Prostate gland (tissue), 2 donors: ENCODE results near the gene SPOCK1. TPM values are rescaled to one million over a fixed set of nuclear protein-coding genes. Genes with fewer than 3 reads are reported as not detected.

Experiments
- DNase-seq: peaks from one replicate; pipeline ENCODE4 v3.0.0-alpha.2; 2019; ENCODE audit warnings: low spot score
- H3K27ac ChIP-seq, 2 donors: fragments of 200-600 bp; sonication (generic); 2 replicates each; pipeline ENCODE4 v1.5.1; 2017 to 2019
- H3K27me3 ChIP-seq: fragments of 200-600 bp; sonication (generic); replicated peaks from 2 replicates; pipeline ENCODE4 v1.5.1; 2019; ENCODE audit not compliant: insufficient read depth
- H3K36me3 ChIP-seq, 2 donors: fragments of 200-600 bp; sonication (generic); 1 replicate in 1 of 2; 2 replicates in 1 of 2; pipeline versions ENCODE4 v1.5.1 to v1.8.1; 2017 to 2019
- H3K4me1 ChIP-seq: fragments of 200-600 bp; sonication (generic); replicated peaks from 2 replicates; pipeline ENCODE4 v1.5.1; 2019
- H3K4me3 ChIP-seq, 2 donors: fragments of 200-600 bp; sonication (generic); 2 replicates each; pipeline ENCODE4 v1.5.1; 2017 to 2019
- H3K9me3 ChIP-seq: fragments of 200-600 bp; sonication (generic); 2 replicates; pipeline ENCODE4 v1.5.1; 2017
- POLR2A ChIP-seq: fragments of 450-650 bp; IDR thresholded peaks from one replicate; pipeline ENCODE4 v1.6.1; 2016; ENCODE audit warnings: antibody characterized with exemption, mild to moderate bottlenecking
- POLR2AphosphoS5 ChIP-seq: sonication (generic); formaldehyde crosslinking; IDR thresholded peaks from one replicate; pipeline ENCODE4 v1.6.1; 2017; ENCODE audit warnings: antibody characterized with exemption
- WGBS: methylation state at CpG from one replicate; pipeline ENCODE4 v1.1.5; 2018; 5-methylcytosine and 5-hydroxymethylcytosine counted together
- intact Hi-C: fragments of 100-400 bp; cut with DNase I; formaldehyde crosslinking; loops from one replicate; pipeline ENCODE4 v1.14.2; 2022
- total RNA-seq, 2 donors: library from RNA; depleted of rRNA; stranded (reverse); fragments of >200 nt; gene quantifications; one replicate each; pipeline ENCODE4 v1.1.0, GENCODE V29; 2016
- TF ChIP-seq, protein P1 (sequence below), 4 experiments: fragments of 200-600 bp in 2 of 4; fragments of 450-650 bp in 2 of 4; sonication (generic) in 2 of 4; IDR thresholded peaks; 1 replicate in 3 of 4; 2 replicates in 1 of 4; pipeline ENCODE4 v1.5.1; 2016 to 2019; ENCODE audit warnings: antibody characterized with exemption in 4 of 4, mild to moderate bottlenecking in 2 of 4, moderate library complexity in 2 of 4

Gene SPOCK1
- total RNA-seq, 2 donors from 2014 or later = 89.4 to 92.9 TPM

DNA sequence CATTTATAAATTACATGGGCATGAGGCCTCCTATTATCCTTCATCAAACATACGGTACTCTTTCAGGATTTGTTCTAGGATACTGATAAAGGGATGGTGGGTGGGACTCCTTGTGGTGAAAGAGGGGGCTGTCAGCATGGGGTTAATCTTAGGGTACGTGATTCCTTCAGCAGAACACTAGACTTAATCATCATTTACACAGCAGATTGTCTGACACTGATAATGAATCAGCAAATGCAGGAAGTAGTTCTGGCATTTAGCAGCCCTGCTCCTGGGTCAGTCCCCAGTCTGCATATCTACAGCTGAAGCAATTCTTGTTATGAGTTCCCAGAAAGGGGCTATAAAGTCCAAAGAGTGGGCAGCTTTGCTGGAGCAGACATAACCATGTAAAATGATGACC lies 384.6 kb downstream of the SPOCK1 start:
- intact Hi-C loops = no loop called here
- H3K4me3 ChIP-seq = no peak overlapping the region
- no peaks in the 10 kb centered on the region for H3K4me1 ChIP-seq
- H3K27ac ChIP-seq = no peak overlapping the region
- no peak for DNase-seq
- TF ChIP-seq, protein P1, sequence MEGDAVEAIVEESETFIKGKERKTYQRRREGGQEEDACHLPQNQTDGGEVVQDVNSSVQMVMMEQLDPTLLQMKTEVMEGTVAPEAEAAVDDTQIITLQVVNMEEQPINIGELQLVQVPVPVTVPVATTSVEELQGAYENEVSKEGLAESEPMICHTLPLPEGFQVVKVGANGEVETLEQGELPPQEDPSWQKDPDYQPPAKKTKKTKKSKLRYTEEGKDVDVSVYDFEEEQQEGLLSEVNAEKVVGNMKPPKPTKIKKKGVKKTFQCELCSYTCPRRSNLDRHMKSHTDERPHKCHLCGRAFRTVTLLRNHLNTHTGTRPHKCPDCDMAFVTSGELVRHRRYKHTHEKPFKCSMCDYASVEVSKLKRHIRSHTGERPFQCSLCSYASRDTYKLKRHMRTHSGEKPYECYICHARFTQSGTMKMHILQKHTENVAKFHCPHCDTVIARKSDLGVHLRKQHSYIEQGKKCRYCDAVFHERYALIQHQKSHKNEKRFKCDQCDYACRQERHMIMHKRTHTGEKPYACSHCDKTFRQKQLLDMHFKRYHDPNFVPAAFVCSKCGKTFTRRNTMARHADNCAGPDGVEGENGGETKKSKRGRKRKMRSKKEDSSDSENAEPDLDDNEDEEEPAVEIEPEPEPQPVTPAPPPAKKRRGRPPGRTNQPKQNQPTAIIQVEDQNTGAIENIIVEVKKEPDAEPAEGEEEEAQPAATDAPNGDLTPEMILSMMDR (IDR thresholded peaks at IDR 0.05) = no peak
- TF ChIP-seq POLR2A = no peak
- no peak for TF ChIP-seq POLR2AphosphoS5
- no peaks in the 10 kb centered on the region for H3K9me3 ChIP-seq
- WGBS = 42% methylated on average over 2 of the region's 2 CpGs
- no peaks in the 10 kb centered on the region for H3K36me3 ChIP-seq
- no peaks in the 10 kb centered on the region for H3K27me3 ChIP-seq

DNA sequence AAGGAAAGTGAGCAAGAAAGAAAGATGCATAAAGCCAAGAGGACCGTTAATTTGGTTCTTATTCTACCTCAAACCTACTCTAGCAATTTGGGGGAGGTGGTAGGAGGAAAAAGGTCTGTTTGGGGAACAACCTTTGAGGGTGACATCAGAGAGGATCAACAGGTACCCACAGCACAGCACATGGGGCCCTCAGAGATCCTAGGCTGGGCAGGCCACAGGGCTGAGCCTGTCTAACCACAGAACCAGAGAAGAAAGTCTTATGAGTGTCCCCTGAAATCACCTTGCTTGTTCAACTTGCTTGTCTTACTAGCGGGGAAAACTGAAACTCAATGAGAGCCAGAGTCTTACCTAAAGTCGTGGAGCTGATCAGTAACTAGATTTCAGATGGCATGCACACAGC lies 385.2 kb downstream of the SPOCK1 start:
- intact Hi-C loops = no loop called here
- no peak for DNase-seq
- Histone ChIP-seq H3K9me3 (no peaks in the 10 kb centered on the region), H3K36me3 (no peaks in the 10 kb centered on the region), H3K27me3 (no peaks in the 10 kb centered on the region), H3K4me1 (no peaks in the 10 kb centered on the region), H3K27ac (no peak overlapping the region), H3K4me3 (no peak overlapping the region)
- 57% methylated on average over 3 of the region's 3 CpGs for WGBS
- TF ChIP-seq, protein P1 (IDR thresholded peaks at IDR 0.05) = no peak
- TF ChIP-seq POLR2A = no peak
- TF ChIP-seq POLR2AphosphoS5 = no peak

DNA sequence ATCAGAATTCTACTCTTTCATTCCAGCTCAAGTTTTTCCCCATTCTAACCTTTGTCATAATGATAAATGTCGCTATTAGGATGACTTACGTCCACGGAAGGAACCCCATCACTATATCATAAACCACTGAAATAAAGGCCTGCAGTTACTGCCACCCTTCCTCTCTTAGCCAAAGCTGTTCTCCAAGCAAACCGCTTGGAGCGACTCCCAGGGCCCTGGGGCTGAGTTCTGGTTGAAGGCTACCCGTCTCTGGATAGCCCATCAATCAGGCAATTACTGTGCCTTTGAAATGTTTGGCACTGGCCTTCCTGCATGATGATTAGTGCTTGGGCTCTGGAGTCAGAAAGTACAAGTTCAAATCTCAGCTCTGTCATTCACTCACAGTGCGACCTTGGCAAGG lies 386.0 kb downstream of the SPOCK1 start:
- Histone ChIP-seq H3K27me3 (no peaks in the 10 kb centered on the region), H3K36me3 (no peaks in the 10 kb centered on the region), H3K4me1 (no peaks in the 10 kb centered on the region), H3K27ac (no peak overlapping the region), H3K9me3 (no peaks in the 10 kb centered on the region), H3K4me3 (no peak overlapping the region)
- TF ChIP-seq, protein P1 (IDR thresholded peaks at IDR 0.05) = no peak
- TF ChIP-seq POLR2AphosphoS5 (no peak), POLR2A (no peak)
- no peak for DNase-seq
- 84% methylated on average over 7 of the region's 7 CpGs for WGBS
- intact Hi-C loops = no loop called here

DNA sequence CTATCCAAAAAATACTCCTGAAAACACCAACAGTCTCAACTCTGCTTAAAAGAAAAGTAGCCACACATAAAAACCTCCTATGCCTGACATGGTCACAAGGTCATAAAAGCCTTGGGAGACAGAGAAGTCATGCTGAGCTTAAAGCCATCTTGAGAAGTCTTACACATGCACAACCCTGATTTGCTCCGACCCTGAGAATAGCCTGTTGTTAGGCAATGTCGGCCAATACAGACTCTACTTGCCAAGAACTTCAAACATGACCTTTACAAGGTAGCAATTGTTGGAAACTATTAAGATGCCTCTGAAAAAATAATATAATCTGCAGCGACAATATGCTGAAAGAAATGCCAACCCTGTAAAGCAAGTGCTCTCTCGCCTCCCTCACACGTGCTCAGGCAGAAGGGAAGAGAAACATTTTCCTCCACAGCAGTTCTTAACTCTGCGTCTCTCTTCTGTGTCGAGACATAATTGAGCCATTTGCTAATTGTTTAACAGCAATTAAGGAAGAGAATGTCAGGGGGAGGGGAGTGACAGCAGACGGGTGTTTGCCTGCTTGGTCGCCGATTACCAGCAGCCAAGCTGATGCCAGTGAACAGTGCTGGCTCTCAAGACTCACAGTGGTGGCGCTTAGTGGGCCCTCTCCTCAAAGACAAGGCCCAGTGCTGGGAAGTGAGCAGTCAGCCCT lies 393.6 kb downstream of the SPOCK1 start:
- H3K27me3 ChIP-seq = no peaks in the 10 kb centered on the region

More for the DNA sequence above, 393.6 kb downstream of the SPOCK1 start:
- no peak for TF ChIP-seq POLR2AphosphoS5
- no peak for TF ChIP-seq POLR2A
- TF ChIP-seq, protein P1 (IDR thresholded peaks at IDR 0.05) = no peak
- H3K4me3 ChIP-seq = no peak overlapping the region
- 38% methylated on average over 11 of the region's 11 CpGs for WGBS
- no peaks in the 10 kb centered on the region for H3K36me3 ChIP-seq
- no peaks in the 10 kb centered on the region for H3K9me3 ChIP-seq
- H3K27ac ChIP-seq = no peak overlapping the region
- no peak for DNase-seq
- no peaks in the 10 kb centered on the region for H3K4me1 ChIP-seq
- intact Hi-C loops = no loop called here
